ENCODE measurements around the gene KRTAP5-4.

GRCh38 chr11:1630271-1630670, 8.3 kb upstream of the KRTAP5-4 start:
- TF ChIP-seq, protein P1, sequence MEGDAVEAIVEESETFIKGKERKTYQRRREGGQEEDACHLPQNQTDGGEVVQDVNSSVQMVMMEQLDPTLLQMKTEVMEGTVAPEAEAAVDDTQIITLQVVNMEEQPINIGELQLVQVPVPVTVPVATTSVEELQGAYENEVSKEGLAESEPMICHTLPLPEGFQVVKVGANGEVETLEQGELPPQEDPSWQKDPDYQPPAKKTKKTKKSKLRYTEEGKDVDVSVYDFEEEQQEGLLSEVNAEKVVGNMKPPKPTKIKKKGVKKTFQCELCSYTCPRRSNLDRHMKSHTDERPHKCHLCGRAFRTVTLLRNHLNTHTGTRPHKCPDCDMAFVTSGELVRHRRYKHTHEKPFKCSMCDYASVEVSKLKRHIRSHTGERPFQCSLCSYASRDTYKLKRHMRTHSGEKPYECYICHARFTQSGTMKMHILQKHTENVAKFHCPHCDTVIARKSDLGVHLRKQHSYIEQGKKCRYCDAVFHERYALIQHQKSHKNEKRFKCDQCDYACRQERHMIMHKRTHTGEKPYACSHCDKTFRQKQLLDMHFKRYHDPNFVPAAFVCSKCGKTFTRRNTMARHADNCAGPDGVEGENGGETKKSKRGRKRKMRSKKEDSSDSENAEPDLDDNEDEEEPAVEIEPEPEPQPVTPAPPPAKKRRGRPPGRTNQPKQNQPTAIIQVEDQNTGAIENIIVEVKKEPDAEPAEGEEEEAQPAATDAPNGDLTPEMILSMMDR (IDR thresholded peaks at IDR 0.05) = no peak
- TF ChIP-seq POLR2A (IDR thresholded peaks at IDR 0.05) = no peak

All from esophagus squamous epithelium (tissue), 4 donors.